Measurements from ENCODE around the gene KLK4. TPM values are rescaled to one million over a fixed set of nuclear protein-coding genes. Genes with fewer than 3 reads are reported as not detected.

Gene KLK4
- total and polyA plus RNA-seq, 10 of the 15 experiments (the other 5 are each of a cell fraction or from before 2014, with no cell fraction given): 0.06 to 0.31 TPM; not detected in 8

- 32% methylated on average over 3 of the region's 3 CpGs for WGBS (ENCODE audit: insufficient coverage, insufficient replicate concordance, low lambda C conversion rate, missing lambda C conversion rate)
- intact Hi-C loops (cut with micrococcal nuclease; ENCODE audit: unreplicated experiment) (no loop called here), in situ Hi-C loops (cut with MboI) (no loop called here)
- H3K27me3 ChIP-seq (replicated peaks in 1 of 2; ENCODE audit: control insufficient read depth in 2 of 2, insufficient read depth in 2 of 2, low read length in 1 of 2): no peaks in the 10 kb centered on the region
- no peak for ATAC-seq
- peaks cover 17% of the 10 kb centered on the region for H3K4me1 ChIP-seq (ENCODE audit: control insufficient read depth, insufficient read depth, low read length)
- no peaks in the 10 kb centered on the region for H4K20me1 ChIP-seq (ENCODE audit: control insufficient read depth, insufficient read depth)
- H3K9me3 ChIP-seq (replicated peaks; ENCODE audit: control insufficient read depth, insufficient read depth, low read length): no peaks in the 10 kb centered on the region
- H3K79me2 ChIP-seq (ENCODE audit: control insufficient read depth, insufficient read depth, low read length): no peaks in the 10 kb centered on the region
- ChIA-PET SMC1A (ENCODE audit: uncharacterized antibody, unreplicated experiment) (no interaction called here), RAD21 (ENCODE audit: unreplicated experiment) (no interaction called here), POLR2A (no interaction called here), CTCF (interaction anchor here (1.5 kb wide), 1 partner anchor 48 kb away, joined by 5 read pairs; no protein-coding TSS in a partner anchor)
- H3K27ac ChIP-seq (ENCODE audit: control insufficient read depth, insufficient read depth): no peak within 1 kb of the TSS
- TF ChIP-seq CHD1 (IDR thresholded peaks at IDR 0.05; ENCODE audit: low read depth, low read length) (no peak), NR2C1 (IDR thresholded peaks at IDR 0.05) (no peak), BRCA1 (IDR thresholded peaks at IDR 0.05; ENCODE audit: low read depth, low read length) (no peak), MEF2A (IDR thresholded peaks at IDR 0.05; ENCODE audit: insufficient read depth, low read depth, low read length) (no peak), POU2F2 (IDR thresholded peaks at IDR 0.05; ENCODE audit: borderline replicate concordance, low read depth, low read length) (no peak), IKZF1 (conservative IDR thresholded peaks at IDR 0.05) (no peak), TAF1 (IDR thresholded peaks at IDR 0.05; ENCODE audit: borderline replicate concordance, low read depth, low read length) (no peak), ZNF207 (IDR thresholded peaks at IDR 0.05; ENCODE audit: borderline replicate concordance) (no peak), POLR2AphosphoS2 (IDR thresholded peaks at IDR 0.05; ENCODE audit: low read depth, low read length) (no peak), ZBTB40 (IDR thresholded peaks at IDR 0.05; ENCODE audit: borderline replicate concordance) (no peak), RBBP5 (conservative IDR thresholded peaks at IDR 0.05) (no peak), NFIC (IDR thresholded peaks at IDR 0.05; ENCODE audit: low read depth, low read length) (no peak), HDAC6 (IDR thresholded peaks at IDR 0.05; ENCODE audit: unreplicated experiment) (no peak), GABPA (IDR thresholded peaks at IDR 0.05; ENCODE audit: low read depth) (no peak), SMAD1 (IDR thresholded peaks at IDR 0.05; ENCODE audit: low read depth, partially characterized antibody) (no peak)
- TF ChIP-seq, protein P1, sequence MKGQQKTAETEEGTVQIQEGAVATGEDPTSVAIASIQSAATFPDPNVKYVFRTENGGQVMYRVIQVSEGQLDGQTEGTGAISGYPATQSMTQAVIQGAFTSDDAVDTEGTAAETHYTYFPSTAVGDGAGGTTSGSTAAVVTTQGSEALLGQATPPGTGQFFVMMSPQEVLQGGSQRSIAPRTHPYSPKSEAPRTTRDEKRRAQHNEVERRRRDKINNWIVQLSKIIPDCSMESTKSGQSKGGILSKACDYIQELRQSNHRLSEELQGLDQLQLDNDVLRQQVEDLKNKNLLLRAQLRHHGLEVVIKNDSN (IDR thresholded peaks at IDR 0.05; ENCODE audit: borderline replicate concordance, extremely low read length, insufficient read depth, low read depth, low read length): no peak
- H3K4me3 ChIP-seq: no peak within 1 kb of the TSS
- H3K36me3 ChIP-seq (ENCODE audit: control insufficient read depth in 2 of 2, insufficient read depth in 2 of 2, low read length in 1 of 2): no peaks in the 10 kb centered on the region
- no peak within 1 kb of the TSS for H3K4me2 ChIP-seq (ENCODE audit: control insufficient read depth, insufficient read depth)
- H2AFZ ChIP-seq (ENCODE audit: control insufficient read depth, low read depth, low read length): no peak within 1 kb of the TSS
- no peak for FAIRE-seq
- no peak for DNase-seq (ENCODE audit: low read depth, low spot score)
- no TSS peak for BruUV-seq (replicated peaks)
- H3K9ac ChIP-seq (ENCODE audit: control insufficient read depth, insufficient read depth, low read length): no peak within 1 kb of the TSS
These were observed 38.1 kb downstream of the KLK4 start, which contains the start of gene KLK2 for GRCh38 chr19:50873056-50873455. Gene KLK2, plus strand, starts transcription at chr19:50873439. Its CDS starts 35 bp downstream, at chr19:50873474.

All from GM12878 (cell line).